AG10803 (cell line): ENCODE data around the gene GPR153.
"Not testable (repeated sequence)": the region's sequence is repeated elsewhere in the genome, so short reads cannot be mapped to it uniquely, and the experiment has no call there.

Experiments
- DNase-seq: peaks from one replicate; pipeline ENCODE4 v3.0.0; 2010; ENCODE audit warnings: low read depth
- H3K4me3 ChIP-seq: 2 replicates; pipeline ENCODE4 v1.5.1; 2011; ENCODE audit warnings: mild to moderate bottlenecking, low read length, control low read depth
- CTCF ChIP-seq: conservative IDR thresholded peaks from 2 replicates; pipeline ENCODE4 v1.5.1; 2011; ENCODE audit warnings: mild to moderate bottlenecking, low read length, control low read depth, inconsistent platforms

Gene GPR153

GRCh38 chr1:6222636-6223035 is 38.3 kb downstream of the GPR153 start:
- H3K4me3 ChIP-seq = no peak overlapping the region
- no peak for TF ChIP-seq CTCF
- peak; percentile 44 for DNase-seq

GRCh38 chr1:6221210-6221784 is 39.6 kb downstream of the GPR153 start:
- no peak for TF ChIP-seq CTCF

GRCh38 chr1:6220236-6220635 is 40.7 kb downstream of the GPR153 start:
- TF ChIP-seq CTCF = no peak
- H3K4me3 ChIP-seq = no peak overlapping the region
- no peak for DNase-seq

More at GRCh38 chr1:6221210-6221784, 39.6 kb downstream of the GPR153 start:
- no peak overlapping the region for H3K4me3 ChIP-seq
- no peak for DNase-seq

GRCh38 chr1:6219641-6220040 is 41.3 kb downstream of the GPR153 start:
- not testable (repeated sequence) for DNase-seq, H3K4me3 ChIP-seq

- DNase-seq = no peak
- no peak for TF ChIP-seq CTCF
- no peak overlapping the region for H3K4me3 ChIP-seq
Observed at GRCh38 chr1:6218375-6219164, 42.3 kb downstream of the GPR153 start.

GRCh38 chr1:6212193-6212959 is 48.5 kb downstream of the GPR153 start:
- DNase-seq = no peak
- no peak for TF ChIP-seq CTCF
- H3K4me3 ChIP-seq = no peak overlapping the region

GRCh38 chr1:6211731-6212130 is 49.2 kb downstream of the GPR153 start:
- TF ChIP-seq CTCF = no peak
- DNase-seq = no peak
- no peak overlapping the region for H3K4me3 ChIP-seq
